ENCODE results near the gene MBD4.
"Not testable (repeated sequence)": the region's sequence is repeated elsewhere in the genome, so short reads cannot be mapped to it uniquely, and the experiment has no call there.

MBD4 gene

DNA sequence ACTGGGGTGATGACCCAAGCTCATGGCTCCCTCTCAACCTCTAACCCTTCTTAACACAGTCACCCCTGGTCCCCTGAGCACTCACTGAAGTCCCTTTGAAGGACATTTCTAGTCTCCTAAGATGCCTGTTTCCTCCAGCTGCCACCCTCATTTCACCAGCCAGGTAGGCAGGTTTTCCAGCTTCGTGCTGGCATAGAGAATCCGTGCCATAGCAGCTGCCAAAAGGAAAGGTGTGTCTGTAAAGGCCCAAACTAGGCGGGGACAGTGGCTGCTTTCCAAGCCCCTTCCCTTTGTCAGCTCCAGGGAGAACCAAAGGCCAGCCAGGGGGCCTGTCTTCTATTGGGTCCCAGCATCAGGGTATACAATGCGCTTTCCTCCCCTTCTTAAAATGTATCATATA lies 48.2 kb downstream of the MBD4 start:
- H3K27ac ChIP-seq: peak overlapping the region in 10 of 21 experiments; percentile 18 to 66 (median 40)
- H3K4me3 ChIP-seq: not testable (repeated sequence)

DNA sequence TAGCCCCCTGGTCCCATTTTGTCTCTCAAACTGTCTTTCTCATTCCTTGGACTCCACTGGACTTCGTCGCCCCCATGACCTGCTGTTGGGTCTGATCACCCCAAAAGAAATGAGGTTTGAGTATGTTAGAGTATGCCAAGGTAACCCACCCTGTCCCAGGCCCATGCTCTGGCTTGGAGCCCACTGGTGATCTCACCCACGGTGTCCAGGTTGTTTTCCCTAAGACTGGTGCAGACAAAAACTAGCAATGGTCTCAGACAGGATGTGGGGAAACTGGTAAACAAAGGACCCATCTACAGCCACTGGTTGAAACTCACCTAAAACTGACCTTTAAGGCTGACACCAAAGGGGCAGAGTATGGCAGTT lies 50.2 kb downstream of the MBD4 start:
- Histone ChIP-seq H3K4me3 (no peak overlapping the region), H3K27ac (peak overlapping the region in 6 of 21 experiments; percentile 21 to 52 (median 36))

DNA sequence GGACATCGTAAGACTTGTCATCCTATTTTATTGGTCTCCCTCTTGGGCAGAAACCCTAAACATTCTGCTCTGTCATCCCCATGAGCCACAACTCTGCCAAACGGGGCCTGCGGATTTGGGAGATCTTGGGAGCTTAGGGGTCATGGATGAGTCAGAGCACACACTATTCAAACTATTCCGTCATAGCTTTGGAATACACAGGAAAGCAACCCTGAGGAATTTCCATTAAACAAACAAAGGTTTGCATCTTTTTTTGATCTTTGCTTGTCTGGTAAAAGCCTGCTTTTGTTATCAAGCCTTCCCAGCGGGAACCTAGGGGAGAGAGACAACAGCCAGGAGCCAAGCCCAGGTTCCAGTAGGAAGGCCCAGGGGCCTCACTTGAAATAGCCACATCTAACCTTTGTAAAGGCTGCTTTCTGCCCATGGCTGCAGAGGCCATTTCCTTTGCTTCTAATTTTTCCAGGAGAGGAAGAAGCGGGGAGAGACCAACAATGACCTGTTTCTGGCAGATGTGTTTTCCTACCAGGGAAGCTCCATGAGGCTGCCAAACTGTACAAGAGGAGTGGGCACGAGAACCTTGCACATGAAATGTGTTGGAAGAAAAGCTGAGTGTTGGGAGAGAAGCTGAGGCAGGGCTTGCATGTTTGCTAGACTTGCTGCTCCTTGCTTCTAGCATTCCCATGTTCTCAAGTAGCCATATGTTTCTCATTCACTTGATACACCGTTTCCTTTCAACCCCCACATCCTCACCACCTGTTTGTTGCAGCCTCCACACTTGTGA lies 50.8 kb downstream of the MBD4 start:
- H3K4me3 ChIP-seq: not testable (repeated sequence)
- H3K27ac ChIP-seq: peak overlapping the region in 6 of 21 experiments; percentile 21 to 52 (median 36)

DNA sequence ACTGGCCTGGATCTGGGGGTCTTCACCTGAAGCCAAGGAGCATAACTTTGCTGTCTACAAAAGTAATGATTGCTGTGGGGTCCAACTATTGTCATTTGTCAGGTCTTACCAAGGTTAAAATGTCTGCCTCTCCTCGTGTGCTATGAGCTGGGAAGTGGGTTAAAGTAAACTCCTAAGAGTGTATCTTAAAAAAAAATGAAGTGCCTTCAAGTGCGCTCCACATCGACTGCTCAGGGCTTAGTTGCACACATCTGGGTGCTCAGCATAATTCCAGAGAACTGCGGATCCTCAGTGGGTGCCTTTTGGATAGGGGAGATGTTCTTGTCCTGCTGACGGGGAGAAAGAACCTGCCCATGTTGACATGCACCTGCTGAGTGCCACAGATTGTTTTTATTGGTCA lies 52.3 kb downstream of the MBD4 start:
- H3K4me3 ChIP-seq: no peak overlapping the region
- H3K27ac ChIP-seq: no peak overlapping the region

DNA sequence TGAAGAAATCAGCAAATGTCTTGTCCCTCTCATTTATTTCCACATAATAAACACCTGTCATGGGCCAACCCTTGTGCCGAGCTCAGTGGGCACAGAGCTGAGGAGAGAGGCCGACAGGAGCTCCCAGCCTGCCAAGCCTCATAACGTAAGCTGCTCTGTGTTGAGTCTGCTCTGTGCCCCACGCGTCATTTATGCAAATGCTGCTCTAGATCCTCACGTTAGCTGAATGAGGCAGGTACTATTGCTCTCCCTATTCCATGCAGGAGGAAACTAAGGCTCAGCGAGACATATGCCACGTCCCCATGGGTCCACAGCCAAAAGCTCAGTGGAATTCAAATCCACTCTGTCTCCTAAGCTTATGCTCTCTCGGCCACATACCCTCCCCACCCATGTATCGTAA lies 52.8 kb downstream of the MBD4 start:
- Histone ChIP-seq H3K27ac (no peak overlapping the region), H3K4me3 (no peak overlapping the region)

DNA sequence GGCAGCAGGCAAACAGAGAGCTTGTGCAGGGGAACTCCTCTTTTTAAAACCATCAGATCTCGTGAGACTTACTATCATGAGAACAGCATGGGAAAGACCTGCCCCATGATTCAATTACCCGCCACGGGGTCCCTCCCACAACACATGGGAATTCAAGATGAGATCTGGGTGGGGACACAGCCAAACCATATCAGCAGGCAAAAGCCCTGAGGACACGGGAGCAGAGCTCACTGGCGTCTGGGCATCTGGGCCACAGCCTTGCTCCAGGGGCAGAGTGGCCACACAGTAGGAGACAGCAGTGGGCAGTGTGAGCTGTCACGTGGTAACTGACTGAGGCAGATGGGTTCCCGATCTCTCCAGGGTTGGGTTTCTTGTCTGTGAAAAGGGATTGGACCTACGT lies 54.2 kb downstream of the MBD4 start:
- not testable (repeated sequence) for H3K27ac ChIP-seq, H3K4me3 ChIP-seq

DNA sequence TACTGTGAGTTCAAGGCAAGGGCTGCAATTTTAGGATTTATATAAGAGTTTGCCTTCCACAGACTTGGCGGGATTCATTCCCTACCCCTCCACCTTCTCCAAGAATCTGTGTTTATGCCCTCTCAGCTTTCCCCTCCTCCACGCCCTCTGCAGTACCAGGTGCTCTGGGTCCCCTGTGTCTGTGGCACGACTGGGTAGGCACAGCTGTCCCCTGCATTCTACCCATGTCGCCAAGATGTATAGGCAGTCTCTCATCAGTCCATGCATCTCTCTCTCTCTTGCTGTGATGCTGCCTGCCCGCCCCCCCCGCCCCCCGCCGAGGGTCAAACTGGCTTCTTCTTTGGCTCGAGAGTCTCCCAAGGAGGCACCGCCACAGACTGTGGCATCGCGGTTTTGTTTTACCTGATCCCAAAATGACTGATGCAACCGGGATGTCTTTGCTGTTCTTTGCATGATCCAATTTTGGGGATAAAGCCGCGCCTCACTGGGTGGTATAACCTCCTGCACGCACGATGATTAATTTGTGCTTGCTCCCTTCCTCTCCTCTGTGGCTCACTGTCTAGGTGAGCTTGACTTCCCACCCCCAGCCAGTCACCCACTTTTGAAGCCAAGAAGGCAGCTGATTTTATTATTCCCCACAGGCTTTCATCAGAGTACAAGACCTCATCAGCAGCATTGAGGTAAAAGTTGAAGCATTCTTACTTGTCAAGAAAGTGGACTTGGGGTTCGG lies 55.0 kb downstream of the MBD4 start:
- Histone ChIP-seq H3K4me3 (no peak overlapping the region), H3K27ac (no peak overlapping the region)

DNA sequence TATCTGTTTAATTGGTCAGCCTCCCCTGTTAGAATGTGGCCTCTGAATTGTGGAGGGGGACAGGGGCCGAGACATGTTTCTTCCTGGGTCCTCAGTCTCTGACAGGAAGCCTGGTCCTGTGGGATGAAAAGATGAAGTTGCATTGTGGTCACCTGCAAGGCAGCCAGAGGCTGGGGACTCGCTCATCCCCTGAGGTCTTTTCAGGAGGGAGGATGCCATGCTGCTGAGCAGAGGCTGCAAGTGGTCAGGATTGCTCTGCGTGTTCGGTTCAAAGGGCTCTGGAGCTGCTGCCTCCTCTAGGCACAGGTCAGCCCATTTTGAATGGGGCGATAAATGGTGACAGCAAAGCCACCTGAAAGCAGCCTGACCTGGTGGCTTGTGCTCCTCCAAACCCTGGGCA lies 55.6 kb downstream of the MBD4 start:
- not testable (repeated sequence) for H3K27ac ChIP-seq, H3K4me3 ChIP-seq

DNA sequence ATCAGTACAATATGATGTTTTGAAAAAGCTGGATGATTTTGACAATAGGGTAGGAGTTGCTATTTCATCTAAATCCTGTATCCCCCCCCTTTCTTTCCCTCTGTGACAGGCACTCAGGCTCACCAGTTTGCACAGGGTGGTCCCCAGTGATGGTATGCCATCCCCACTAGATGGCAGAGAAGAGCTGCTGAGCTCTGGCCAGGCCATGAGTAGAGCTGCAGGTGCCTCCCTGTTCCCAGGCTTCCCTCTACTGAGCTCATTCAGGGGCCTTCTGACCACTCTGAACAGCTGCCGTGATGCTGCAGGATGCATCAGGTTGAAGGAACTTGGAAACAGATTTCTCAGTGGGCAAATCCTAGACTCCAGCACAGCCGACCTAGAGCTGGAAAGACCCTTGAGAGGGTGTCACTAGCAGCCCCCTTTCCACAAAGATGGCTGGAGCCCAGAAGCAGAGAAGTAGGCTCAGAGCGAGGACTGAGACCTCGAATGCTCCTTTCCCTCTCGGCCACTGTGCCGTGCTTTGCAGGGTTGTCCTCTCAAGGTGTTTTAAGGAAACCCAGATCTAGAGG lies 56.4 kb downstream of the MBD4 start:
- H3K27ac ChIP-seq: no peak overlapping the region
- H3K4me3 ChIP-seq: no peak overlapping the region

DNA sequence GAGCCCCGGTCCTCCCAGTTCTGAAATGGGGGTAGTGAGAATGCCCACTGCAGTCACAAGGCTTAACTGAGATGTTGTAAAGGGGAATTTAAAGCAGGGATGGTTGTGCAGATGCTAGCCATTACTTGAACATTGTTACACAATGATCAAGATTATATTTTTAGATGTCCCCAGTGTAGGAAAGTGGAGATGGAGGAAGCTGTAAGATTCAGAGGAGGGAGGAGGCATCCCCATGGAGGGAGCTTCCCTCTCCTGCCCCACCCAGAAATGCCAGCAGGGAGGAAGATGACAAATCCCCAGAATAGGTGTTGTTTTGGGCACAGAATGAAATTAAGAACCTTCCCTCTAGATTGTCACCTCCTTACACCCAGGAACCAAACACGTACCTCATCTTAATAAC lies 57.4 kb downstream of the MBD4 start:
- H3K27ac ChIP-seq: no peak overlapping the region

More for the DNA sequence above, 57.4 kb downstream of the MBD4 start:
- no peak overlapping the region for H3K4me3 ChIP-seq

All from skin epidermis (tissue), 12 donors.